NCI-H510A treated with DMSO at 0.1 percent for 48 hours (cell line): ENCODE data around the gene LRP1B.

Source experiments
- DNase-seq: peaks from one replicate; lab custom pipeline; 2025; lab: John Stamatoyannopoulos, UW

The LRP1B gene

GRCh38 chr2:141676139-141676538, 454.7 kb downstream of the LRP1B start:
- no peak for DNase-seq

GRCh38 chr2:141666191-141666590, 464.6 kb downstream of the LRP1B start:
- no peak for DNase-seq

- DNase-seq, result no peak
Measured at GRCh38 chr2:141660232-141660631, 470.6 kb downstream of the LRP1B start.

DNA sequence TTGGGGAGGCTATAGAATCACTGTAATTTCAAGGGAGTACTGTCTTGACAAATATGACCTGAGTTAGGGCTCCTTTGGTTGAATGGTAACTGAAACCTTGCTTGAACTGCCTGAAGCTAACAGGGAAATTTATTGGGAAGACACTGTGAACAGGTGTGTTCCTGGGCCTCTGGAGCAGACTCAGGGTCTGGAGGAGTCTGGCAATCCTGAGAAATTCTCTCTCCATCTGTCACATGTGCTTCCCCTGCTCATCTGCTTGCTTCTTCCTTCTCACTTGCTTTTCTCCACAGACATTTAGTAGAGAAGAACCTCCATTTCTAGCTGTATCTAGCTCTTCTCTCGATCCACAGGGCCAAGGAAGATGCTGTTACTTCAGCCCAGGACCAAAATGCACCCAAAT, 476.5 kb downstream of the LRP1B start:
- DNase-seq, result no peak

GRCh38 chr2:141653184-141653583, 477.6 kb downstream of the LRP1B start:
- DNase-seq, result no peak

- DNase-seq, result no peak
Measured at GRCh38 chr2:141652308-141652707, 478.5 kb downstream of the LRP1B start.

DNA sequence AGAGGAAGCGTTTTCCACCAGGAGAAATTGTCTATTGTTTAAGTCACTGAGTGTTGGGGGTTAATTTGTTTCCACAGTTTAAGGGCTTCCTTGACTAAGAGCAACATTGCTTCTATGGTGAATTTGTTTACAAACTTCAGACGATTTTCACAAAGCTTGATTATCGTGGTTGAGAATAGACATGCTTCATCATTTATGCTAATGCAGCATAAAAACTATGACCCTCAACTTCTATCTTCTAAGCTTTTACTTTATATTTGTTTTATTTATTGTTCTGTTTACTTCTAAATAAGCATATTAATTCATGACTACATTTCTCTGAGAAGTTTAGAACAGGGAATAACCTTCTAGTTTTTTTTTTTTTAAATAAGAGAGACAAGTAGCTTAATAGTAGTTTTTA, 483.5 kb downstream of the LRP1B start:
- DNase-seq, result no peak

GRCh38 chr2:141641462-141641861, 489.4 kb downstream of the LRP1B start:
- DNase-seq, result no peak

GRCh38 chr2:141639809-141640208, 491.0 kb downstream of the LRP1B start:
- DNase-seq, result no peak

DNA sequence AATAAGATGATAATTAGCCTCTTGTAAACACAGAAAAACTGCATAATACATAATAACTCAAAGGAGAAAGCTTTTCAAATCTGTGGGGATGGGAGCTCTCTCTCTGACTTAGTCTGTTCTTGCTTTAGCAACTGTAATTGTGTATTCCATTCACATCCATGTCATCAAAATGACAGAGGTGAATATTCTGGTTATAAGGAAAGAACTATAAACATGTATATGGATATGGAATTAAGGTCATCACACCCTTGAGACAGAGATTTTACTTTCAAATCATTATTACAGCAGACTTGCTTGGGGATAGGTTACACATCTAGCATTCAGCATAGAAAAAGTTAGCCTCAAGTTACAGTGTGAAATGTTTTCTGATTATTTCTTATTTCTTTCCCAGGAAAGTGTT, 497.7 kb downstream of the LRP1B start:
- no peak for DNase-seq

GRCh38 chr2:141630407-141630930, 500.3 kb downstream of the LRP1B start:
- DNase-seq, result no peak

DNA sequence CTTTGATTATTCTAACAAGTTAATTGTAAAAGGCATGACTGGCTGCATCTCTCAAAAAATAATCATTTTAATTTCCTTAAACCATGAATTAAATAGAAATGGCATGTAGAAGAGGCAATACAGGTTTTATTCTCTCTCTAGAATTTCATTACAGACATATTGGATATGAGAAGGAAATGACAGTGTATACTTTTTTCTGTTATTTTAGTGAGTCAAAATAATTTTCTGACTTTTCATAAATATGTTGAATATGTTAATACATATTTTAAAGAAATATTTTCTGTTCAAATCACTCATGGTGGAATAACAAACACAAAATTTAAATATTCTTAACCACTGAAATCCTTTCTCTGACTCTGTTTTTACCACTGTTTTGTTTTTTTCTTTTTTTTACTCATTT, 510.4 kb downstream of the LRP1B start:
- no peak for DNase-seq

- DNase-seq, result no peak
Measured at GRCh38 chr2:141618457-141618856, 512.4 kb downstream of the LRP1B start.

GRCh38 chr2:141611981-141612380, 518.8 kb downstream of the LRP1B start:
- DNase-seq, result no peak

DNA sequence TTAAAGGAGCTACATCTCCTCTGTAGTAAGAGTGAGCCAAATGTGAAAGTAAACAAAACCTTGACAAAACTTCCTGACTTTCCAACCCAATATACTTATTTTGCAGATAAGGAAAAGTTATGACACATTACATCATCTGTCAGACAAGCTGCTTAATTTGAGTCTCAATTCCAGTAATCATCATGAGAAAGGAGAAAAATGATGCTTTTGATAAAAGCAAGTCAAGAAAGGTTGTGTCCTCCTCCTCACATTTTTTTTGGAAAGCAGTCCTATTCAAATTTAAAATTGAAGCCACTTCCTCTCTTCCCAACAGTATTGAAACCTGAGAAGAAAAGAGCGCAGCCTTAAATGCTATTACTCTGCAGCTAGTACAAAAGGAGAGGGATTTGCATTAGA, 519.6 kb downstream of the LRP1B start:
- no peak for DNase-seq

GRCh38 chr2:141610564-141611175, 520.1 kb downstream of the LRP1B start:
- no peak for DNase-seq

GRCh38 chr2:141605163-141605562, 525.7 kb downstream of the LRP1B start:
- no peak for DNase-seq

DNA sequence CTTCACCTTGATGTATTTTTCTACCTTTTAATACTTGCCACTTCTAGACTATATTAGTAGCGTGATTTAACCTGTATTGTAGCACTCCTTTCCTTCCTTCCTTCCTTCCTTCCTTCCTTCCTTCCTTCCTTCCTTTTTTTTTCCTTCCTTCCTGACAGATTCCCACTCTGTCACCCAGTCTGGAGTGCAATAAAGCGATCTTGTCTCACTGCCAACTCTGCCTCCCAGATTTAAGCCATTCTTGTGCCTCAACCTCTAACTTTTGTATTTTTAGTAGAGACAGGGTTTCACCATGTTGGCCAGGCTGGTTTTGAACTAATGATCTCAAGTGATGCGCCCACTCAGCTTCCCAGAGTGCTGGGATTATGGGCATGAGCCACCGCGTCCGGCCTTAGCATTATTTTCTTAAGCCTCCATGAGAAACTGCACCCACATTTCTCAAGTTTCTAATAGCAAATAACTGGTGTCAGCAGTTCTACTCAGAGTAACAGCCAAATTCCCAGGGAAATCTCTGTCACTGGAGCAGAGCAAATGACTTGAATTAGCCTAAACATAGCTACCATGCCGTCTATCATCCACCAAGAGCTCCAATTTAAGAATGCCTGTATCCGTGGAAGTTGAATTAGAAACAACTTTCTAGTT, 529.2 kb downstream of the LRP1B start:
- no peak for DNase-seq

- DNase-seq, result no peak
Measured at GRCh38 chr2:141599721-141600120, 531.1 kb downstream of the LRP1B start.

DNA sequence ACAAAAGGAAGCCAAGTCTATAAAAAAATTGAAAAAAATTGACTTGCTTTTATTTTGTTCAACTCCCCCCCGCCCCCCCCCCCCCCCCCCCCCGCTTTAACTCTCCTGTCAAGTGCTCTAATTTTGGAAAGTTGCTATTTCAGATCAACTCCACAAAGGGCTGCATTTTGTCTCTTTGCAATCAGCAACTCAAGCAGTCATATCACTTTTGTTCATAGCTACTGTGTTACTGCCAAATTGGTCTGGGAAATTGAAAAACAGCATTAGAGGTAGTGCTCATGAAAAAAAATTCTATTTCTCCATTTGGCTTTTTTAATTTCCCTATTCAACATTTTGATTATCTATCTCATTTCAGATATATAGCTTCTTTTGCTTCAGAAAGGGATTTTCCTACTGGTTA, 531.8 kb downstream of the LRP1B start:
- no peak for DNase-seq

GRCh38 chr2:141595316-141595920, 535.4 kb downstream of the LRP1B start:
- DNase-seq, result no peak

GRCh38 chr2:141591787-141592186, 539.0 kb downstream of the LRP1B start:
- no peak for DNase-seq

GRCh38 chr2:141590620-141591019, 540.2 kb downstream of the LRP1B start:
- DNase-seq, result no peak
